Measurements from ENCODE around the gene TAPBP. TPM values are rescaled to one million over a fixed set of nuclear protein-coding genes. Genes with fewer than 3 reads are reported as not detected.

Gene TAPBP
- total and polyA plus RNA-seq, 3 donors from 2014 or later: 34.6 to 128 (median 76.5) TPM

DNA sequence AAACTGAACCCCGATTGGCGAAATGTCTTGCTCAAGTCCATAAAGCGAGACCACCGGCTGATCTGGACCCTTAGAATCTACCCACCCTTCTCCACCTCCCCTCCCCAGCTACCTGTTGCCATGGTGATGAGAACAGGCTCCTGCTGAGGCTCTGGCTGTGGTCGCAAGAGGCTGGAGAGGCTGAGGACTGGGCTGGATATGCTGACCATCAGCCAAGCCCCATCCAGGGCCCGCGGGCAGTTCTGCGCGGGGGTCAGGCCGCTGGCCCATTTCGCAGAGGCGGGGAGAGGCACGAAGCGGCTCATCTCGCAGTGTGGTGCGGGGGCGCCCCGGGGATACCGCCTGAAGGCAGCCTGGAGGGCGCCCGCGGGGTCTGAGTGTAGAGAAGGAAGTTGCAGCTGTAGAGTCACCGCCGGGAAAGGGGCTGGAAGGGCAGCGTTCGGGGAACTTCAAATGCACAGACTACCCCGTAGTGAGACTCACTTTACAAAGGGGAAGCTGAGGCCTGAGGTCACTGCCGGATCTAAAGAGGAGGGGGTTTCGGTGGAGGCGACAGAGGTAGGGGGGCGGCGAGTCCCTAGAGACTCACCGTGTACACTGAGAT is 671 bp downstream of the TAPBP start:
- peak; percentile 29 for DNase-seq

DNA sequence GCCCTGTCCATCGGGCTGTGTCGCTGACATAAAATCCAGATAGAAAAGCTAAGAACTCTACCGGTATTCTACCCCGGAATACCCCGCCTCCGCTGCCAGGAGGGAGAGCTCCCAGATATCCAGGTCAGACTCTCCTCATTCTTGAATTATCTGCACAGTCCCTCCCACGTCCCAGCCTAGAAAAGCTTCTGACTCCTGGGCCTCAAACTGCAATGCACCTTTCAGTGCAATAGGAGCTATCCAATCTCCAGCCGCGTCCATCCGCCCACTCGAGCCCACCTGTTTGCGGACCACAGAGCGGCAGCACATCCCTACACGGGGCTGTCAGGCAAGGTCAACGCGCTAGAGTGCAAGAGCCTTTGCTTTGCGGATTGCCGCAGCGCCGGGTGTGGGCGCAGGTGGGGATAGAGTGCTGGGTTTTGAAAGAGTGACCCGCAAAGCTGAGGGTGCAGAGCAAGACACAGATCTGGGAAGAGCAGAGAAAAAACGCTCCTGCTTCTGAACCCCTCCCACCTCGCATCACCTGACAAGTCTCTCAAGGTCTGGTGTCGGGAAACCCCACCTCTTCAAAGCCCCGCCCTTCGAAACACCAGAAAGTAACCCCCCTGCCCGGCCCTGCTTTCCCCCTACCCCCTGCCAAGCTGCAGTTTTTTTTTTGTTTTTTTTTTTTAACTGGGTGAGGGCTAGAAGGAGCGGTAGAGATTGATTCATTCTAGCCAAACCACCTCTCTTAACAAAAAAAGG is 1.3 kb downstream of the TAPBP start:
- TF ChIP-seq POLR2A (IDR thresholded peaks at IDR 0.05): no peak
- TF ChIP-seq, protein P1, sequence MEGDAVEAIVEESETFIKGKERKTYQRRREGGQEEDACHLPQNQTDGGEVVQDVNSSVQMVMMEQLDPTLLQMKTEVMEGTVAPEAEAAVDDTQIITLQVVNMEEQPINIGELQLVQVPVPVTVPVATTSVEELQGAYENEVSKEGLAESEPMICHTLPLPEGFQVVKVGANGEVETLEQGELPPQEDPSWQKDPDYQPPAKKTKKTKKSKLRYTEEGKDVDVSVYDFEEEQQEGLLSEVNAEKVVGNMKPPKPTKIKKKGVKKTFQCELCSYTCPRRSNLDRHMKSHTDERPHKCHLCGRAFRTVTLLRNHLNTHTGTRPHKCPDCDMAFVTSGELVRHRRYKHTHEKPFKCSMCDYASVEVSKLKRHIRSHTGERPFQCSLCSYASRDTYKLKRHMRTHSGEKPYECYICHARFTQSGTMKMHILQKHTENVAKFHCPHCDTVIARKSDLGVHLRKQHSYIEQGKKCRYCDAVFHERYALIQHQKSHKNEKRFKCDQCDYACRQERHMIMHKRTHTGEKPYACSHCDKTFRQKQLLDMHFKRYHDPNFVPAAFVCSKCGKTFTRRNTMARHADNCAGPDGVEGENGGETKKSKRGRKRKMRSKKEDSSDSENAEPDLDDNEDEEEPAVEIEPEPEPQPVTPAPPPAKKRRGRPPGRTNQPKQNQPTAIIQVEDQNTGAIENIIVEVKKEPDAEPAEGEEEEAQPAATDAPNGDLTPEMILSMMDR (IDR thresholded peaks at IDR 0.05): no peak
- H3K4me1 ChIP-seq: peaks cover 27% of the 10 kb centered on the region
- intact Hi-C loops (cut with DNase I; ENCODE audit: low total_unique reads): loop anchor here (10.0 kb wide), 2 partner anchors 102 to 108 kb away; partner anchors contain the start of genes CUTA, HSD17B8, PHF1 and RING1

More for the DNA sequence above, 671 bp downstream of the TAPBP start:
- peak overlapping the region; percentile 94 to 97 for H3K27ac ChIP-seq
- H3K27me3 ChIP-seq: no peaks in the 10 kb centered on the region
- no peak for TF ChIP-seq POLR2A (IDR thresholded peaks at IDR 0.05)
- TF ChIP-seq, protein P1 (IDR thresholded peaks at IDR 0.05): no peak
- WGBS, 2 donors: 1 to 2% methylated on average over 15 to 33 of the region's 33 CpGs
- no peaks in the 10 kb centered on the region for H3K9me3 ChIP-seq
- intact Hi-C loops (cut with DNase I; ENCODE audit: low total_unique reads): loop anchor here (10.0 kb wide), 2 partner anchors 102 to 108 kb away; partner anchors contain the start of genes CUTA, HSD17B8, PHF1 and RING1
- H3K36me3 ChIP-seq (ENCODE audit: low read depth, missing control alignments): no peaks in the 10 kb centered on the region
- H3K4me1 ChIP-seq: peaks cover 28% of the 10 kb centered on the region
- peak overlapping the region; percentile 78 to 87 for H3K4me3 ChIP-seq

DNA sequence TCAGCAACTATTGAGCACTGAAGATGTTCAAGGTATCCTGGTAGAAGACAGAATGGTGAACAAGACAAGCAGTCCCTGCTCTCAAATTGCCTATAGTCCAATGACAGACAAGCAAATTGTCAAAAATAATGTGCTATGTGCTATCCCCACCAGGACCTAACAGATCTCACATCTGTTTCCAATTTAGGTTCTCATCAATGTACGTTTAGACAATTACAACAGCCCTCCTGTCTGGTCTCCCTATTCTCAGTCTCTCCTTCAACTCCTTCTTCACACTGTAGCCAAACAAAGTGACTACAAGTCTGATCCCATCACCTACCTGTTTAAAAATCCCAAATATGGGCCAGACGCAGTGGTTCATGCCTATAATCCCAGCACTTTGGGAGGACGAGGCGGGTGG is 7.5 kb downstream of the TAPBP start:
- no peak for DNase-seq
- TF ChIP-seq, protein P1 (IDR thresholded peaks at IDR 0.05): no peak
- TF ChIP-seq POLR2A (IDR thresholded peaks at IDR 0.05): no peak
- no peak overlapping the region for H3K27ac ChIP-seq
- no peaks in the 10 kb centered on the region for H3K27me3 ChIP-seq
- 79 to 85% methylated on average over 3 to 4 of the region's 4 CpGs for WGBS, 2 donors
- peaks cover 5% of the 10 kb centered on the region for H3K4me1 ChIP-seq
- H3K9me3 ChIP-seq: no peaks in the 10 kb centered on the region
- no peak overlapping the region for H3K4me3 ChIP-seq
- H3K36me3 ChIP-seq (ENCODE audit: low read depth, missing control alignments): no peaks in the 10 kb centered on the region
- intact Hi-C loops (cut with DNase I; ENCODE audit: low total_unique reads): no loop called here

More for the DNA sequence above, 1.3 kb downstream of the TAPBP start:
- no peaks in the 10 kb centered on the region for H3K27me3 ChIP-seq
- no peaks in the 10 kb centered on the region for H3K9me3 ChIP-seq
- 1 to 5% methylated on average over 27 to 29 of the region's 29 CpGs for WGBS, 2 donors
- no peaks in the 10 kb centered on the region for H3K36me3 ChIP-seq (ENCODE audit: low read depth, missing control alignments)
- DNase-seq: peak; percentile 95
- peak overlapping the region; percentile 94 to 97 for H3K27ac ChIP-seq
- H3K4me3 ChIP-seq: peak overlapping the region; percentile 78 to 87

DNA sequence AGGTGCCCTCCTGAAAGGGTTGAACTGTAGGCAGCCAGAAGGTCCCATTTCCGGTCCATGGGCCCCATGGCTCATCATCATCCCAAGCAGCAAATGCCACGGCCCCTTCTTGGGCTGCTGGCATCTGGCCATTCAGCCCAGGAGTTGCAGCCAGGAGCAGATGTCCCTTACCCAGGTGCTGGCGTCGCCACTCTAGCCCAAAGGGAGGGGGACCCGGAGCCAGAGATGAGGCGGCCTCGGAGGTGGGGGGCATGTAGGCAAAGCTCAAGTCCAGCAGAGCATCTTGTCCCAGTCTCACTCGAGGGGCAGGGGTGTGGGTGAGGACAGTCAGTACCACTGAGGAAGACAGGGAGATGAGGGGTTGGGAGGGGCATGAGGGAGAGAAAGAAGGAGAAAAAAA is 8.8 kb downstream of the TAPBP start:
- H3K36me3 ChIP-seq (ENCODE audit: low read depth, missing control alignments): no peaks in the 10 kb centered on the region
- TF ChIP-seq, protein P1 (IDR thresholded peaks at IDR 0.05): no peak
- TF ChIP-seq POLR2A (IDR thresholded peaks at IDR 0.05): no peak

More for the DNA sequence above, 8.8 kb downstream of the TAPBP start:
- no peak for DNase-seq
- Histone ChIP-seq H3K4me1 (peaks cover 5% of the 10 kb centered on the region), H3K9me3 (no peaks in the 10 kb centered on the region), H3K4me3 (no peak overlapping the region), H3K27ac (no peak overlapping the region), H3K27me3 (no peaks in the 10 kb centered on the region)
- intact Hi-C loops (cut with DNase I; ENCODE audit: low total_unique reads): no loop called here
- WGBS, 2 donors: 80 to 82% methylated on average over 8 of the region's 8 CpGs

All from testis (tissue), 3 donors.